ENCODE measurements around the gene AGBL5. TPM values are rescaled to one million over a fixed set of nuclear protein-coding genes. Genes with fewer than 3 reads are reported as not detected.

The AGBL5 gene
- total RNA-seq, 1 experiment from 2014 or later, result 40.0 TPM

DNA sequence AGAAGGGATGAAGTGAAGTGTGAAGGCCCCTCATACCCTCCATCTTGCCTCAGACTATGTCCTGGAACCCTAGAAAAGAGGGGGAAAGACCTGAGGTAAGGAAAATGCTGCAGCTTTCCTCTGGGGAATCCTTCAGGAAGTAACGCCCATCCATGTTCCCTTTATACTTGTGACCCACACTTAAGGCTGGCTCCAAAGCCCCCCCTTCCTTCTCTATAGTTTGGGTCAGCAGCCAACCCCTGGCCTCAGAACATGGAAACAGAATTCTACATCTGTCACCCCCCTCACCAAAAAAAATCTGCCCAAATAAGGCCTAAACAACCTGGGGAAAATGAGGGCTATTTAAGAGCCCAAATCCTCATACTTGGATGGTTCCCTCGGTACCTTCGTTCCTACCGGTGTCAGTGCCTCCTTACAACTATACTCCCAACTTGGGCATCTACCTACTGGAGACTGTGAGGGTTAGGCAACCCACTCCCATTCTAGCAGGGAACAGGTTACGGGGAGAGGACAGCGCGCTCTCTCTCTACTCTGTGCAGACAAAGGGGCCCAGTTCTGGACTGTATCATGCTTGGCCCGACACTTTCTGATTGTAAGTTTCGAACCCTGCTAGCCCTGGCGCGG is 19.3 kb downstream of the AGBL5 start:
- Histone ChIP-seq H4K20me1 (ENCODE audit: insufficient read depth) (no peaks in the 10 kb centered on the region), H3K36me3 (ENCODE audit: control insufficient read depth in 1 of 2, insufficient read depth in 2 of 2, low read length in 2 of 2) (peaks cover 16 to 17% of the 10 kb centered on the region in 2 experiments; a peak in 3 of 4 replicates), H3K9me2 (ENCODE audit: insufficient read depth) (no peaks in the 10 kb centered on the region), H3K4me1 (ENCODE audit: control insufficient read depth in 1 of 2, insufficient read depth in 2 of 2, low read length in 2 of 2) (peaks cover 7 to 18% of the 10 kb centered on the region in 2 experiments), H2AFZ (ENCODE audit: low read depth, low read length, poor library complexity, severe bottlenecking) (no peak overlapping the region), H3K27me3 (ENCODE audit: insufficient read depth, low read length) (no peaks in the 10 kb centered on the region), H3K4me3 (replicated peaks in 1 of 2; ENCODE audit: low read depth in 1 of 2, low read length in 2 of 2) (peak overlapping the region; percentile 98 to 99), H3K9ac (ENCODE audit: low read length) (peak overlapping the region; percentile 89), H3K79me2 (ENCODE audit: insufficient read depth, low read length) (peaks cover 33% of the 10 kb centered on the region), H3K4me2 (ENCODE audit: low read length) (peak overlapping the region; percentile 89), H3K9me3 (ENCODE audit: control insufficient read depth in 1 of 2, insufficient read depth in 1 of 2, low read depth in 1 of 2, low read length in 2 of 2) (no peaks in the 10 kb centered on the region), H3K27ac (ENCODE audit: low read depth, low read length) (peak overlapping the region; percentile 62)
- ChIA-PET RAD21 (ENCODE audit: low non-redundant PET in 1 of 2, low total read pairs in 2 of 2, uncharacterized antibody in 2 of 2, unreplicated experiment in 2 of 2) (no interaction called here), POLR2A (interaction anchor here (1.2 to 1.4 kb wide), 3 partner anchors 9 to 19 kb away, joined by 3 to 6 read pairs (median 5); partner anchors contain the start of gene AGBL5), CTCF (interaction anchor here (0.8 to 1.2 kb wide), 6 partner anchors 10 to 223 kb away, joined by 3 to 7 read pairs (median 3); partner anchors contain the start of genes AGBL5 and KHK)
- TSS peak; percentile 69 for BruUV-seq (replicated peaks)
- TF ChIP-seq SIN3A (IDR thresholded peaks at IDR 0.05; ENCODE audit: low read depth), result peak; percentile 1; the same call in 1 of the 2 replicates
- no peak for TF ChIP-seq CBX3 (IDR thresholded peaks at IDR 0.05; ENCODE audit: low read depth)
- DNase-seq (ENCODE audit: low read depth, low spot score), result no peak
- intact Hi-C loops (cut with micrococcal nuclease), result no loop called here
- no peak for ATAC-seq

GRCh38 chr2:27071277-27071989 is 20.0 kb downstream of the AGBL5 start, which contains the start of gene OST4:
TSS of gene OST4 (minus strand) at chr2:27071654.
- no peaks in the 10 kb centered on the region for H3K9me2 ChIP-seq (ENCODE audit: insufficient read depth)
- peak within 1 kb of the TSS; percentile 89 for H3K4me2 ChIP-seq (ENCODE audit: low read length)
- peak; percentile 83 for DNase-seq (ENCODE audit: low read depth, low spot score)
- no peaks in the 10 kb centered on the region for H3K9me3 ChIP-seq (ENCODE audit: control insufficient read depth in 1 of 2, insufficient read depth in 1 of 2, low read depth in 1 of 2, low read length in 2 of 2)
- ATAC-seq, result peak; percentile 96
- H3K27me3 ChIP-seq (ENCODE audit: insufficient read depth, low read length), result no peaks in the 10 kb centered on the region
- CTCF ChIA-PET, result interaction anchor here (0.8 to 1.3 kb wide), 7 partner anchors 10 to 222 kb away, joined by 3 to 7 read pairs (median 3); partner anchors contain the start of genes AGBL5 and KHK
- POLR2A ChIA-PET, result interaction anchor here (1.2 to 1.4 kb wide), 3 partner anchors 8 to 20 kb away, joined by 3 to 6 read pairs (median 5); partner anchors contain the start of gene AGBL5
- peaks cover 13 to 16% of the 10 kb centered on the region in 2 experiments; a peak in 2 of 4 replicates for H3K36me3 ChIP-seq (ENCODE audit: control insufficient read depth in 1 of 2, insufficient read depth in 2 of 2, low read length in 2 of 2)
- peak within 1 kb of the TSS; percentile 89 for H3K9ac ChIP-seq (ENCODE audit: low read length)
- H3K79me2 ChIP-seq (ENCODE audit: insufficient read depth, low read length), result peaks cover 33% of the 10 kb centered on the region
- H3K4me3 ChIP-seq (replicated peaks in 1 of 2; ENCODE audit: low read depth in 1 of 2, low read length in 2 of 2), result peak within 1 kb of the TSS; percentile 98 to 99
- RAD21 ChIA-PET (ENCODE audit: low non-redundant PET in 1 of 2, low total read pairs in 2 of 2, uncharacterized antibody in 2 of 2, unreplicated experiment in 2 of 2), result no interaction called here
- H3K27ac ChIP-seq (ENCODE audit: low read depth, low read length), result peak within 1 kb of the TSS; percentile 62
- H3K4me1 ChIP-seq (ENCODE audit: control insufficient read depth in 1 of 2, insufficient read depth in 2 of 2, low read length in 2 of 2), result peaks cover 7 to 18% of the 10 kb centered on the region in 2 experiments
- no TSS peak for BruUV-seq (replicated peaks)
- no peak within 1 kb of the TSS for H2AFZ ChIP-seq (ENCODE audit: low read depth, low read length, poor library complexity, severe bottlenecking)
- H4K20me1 ChIP-seq (ENCODE audit: insufficient read depth), result no peaks in the 10 kb centered on the region
- intact Hi-C loops (cut with micrococcal nuclease), result no loop called here
- peak; percentile 70 for TF ChIP-seq SIN3A (IDR thresholded peaks at IDR 0.05; ENCODE audit: low read depth)
- TF ChIP-seq MAX (IDR thresholded peaks at IDR 0.05), result peak; percentile 54
- no peak for TF ChIP-seq JUND (IDR thresholded peaks at IDR 0.05)
- peak; percentile 41; the same call in 1 of the 2 replicates for TF ChIP-seq SP1 (IDR thresholded peaks at IDR 0.05; ENCODE audit: low read depth)
- TF ChIP-seq CBX3 (IDR thresholded peaks at IDR 0.05; ENCODE audit: low read depth), result no peak
- TF ChIP-seq POLR2A (IDR thresholded peaks at IDR 0.05; ENCODE audit: borderline replicate concordance, extremely low read depth, insufficient read depth, insufficient read length), result peak; percentile 86
- no peak for TF ChIP-seq CEBPB (IDR thresholded peaks at IDR 0.05; ENCODE audit: low read depth)
- peak; percentile 67 for TF ChIP-seq ZBTB33 (IDR thresholded peaks at IDR 0.05; ENCODE audit: extremely low read depth, insufficient replicate concordance, low read length)
- TF ChIP-seq REST (IDR thresholded peaks at IDR 0.05; ENCODE audit: low read depth), result no peak
- peak; percentile 98 for TF ChIP-seq POLR2AphosphoS5 (IDR thresholded peaks at IDR 0.05; ENCODE audit: low read depth, low read length)
- peak; percentile 39 for TF ChIP-seq TCF7L2 (IDR thresholded peaks at IDR 0.05; ENCODE audit: borderline replicate concordance, extremely low read depth, insufficient read depth, insufficient read length)

Measured in HCT116 (cell line).